PC-9 (cell line): Measurements from ENCODE around the gene OR2H2. TPM values are rescaled to one million over a fixed set of nuclear protein-coding genes. Genes with fewer than 3 reads are reported as not detected.

Experiments
- BruUV-seq: library from RNA; stranded (reverse); fragments of 400-500 nt; replicated peaks from 2 replicates; lab custom pipeline; 2021; lab: Mats Ljungman, UMichigan
- CTCF ChIA-PET: fragments of 300-600 bp; sonication (Branson Sonifier 250); formaldehyde crosslinking; loops from one replicate; lab custom pipeline; 2022; ENCODE audit warnings: antibody characterized with exemption; lab: Charles Lee
- POLR2A ChIA-PET: fragments of 300-600 bp; sonication (Branson Sonifier 250); formaldehyde crosslinking; loops from one replicate; lab custom pipeline; 2022; ENCODE audit warnings: antibody characterized with exemption; ENCODE audit not compliant: unreplicated experiment; lab: Charles Lee
- DNase-seq, 2 experiments: peaks; one replicate each; pipeline versions ENCODE4 v3.0.0 to v3.0.0-alpha.2; 2015 to 2022; ENCODE audit warnings: mixed read lengths in 1 of 2
- H2AFZ ChIP-seq: fragments of 200-600 bp; sonication (generic); 2 replicates; pipeline ENCODE4 v1.8.1; 2017; ENCODE audit warnings: antibody characterized with exemption
- H3F3A ChIP-seq: fragments of 200-600 bp; sonication (generic); 2 replicates; pipeline ENCODE4 v1.8.1; 2017; ENCODE audit warnings: antibody characterized with exemption, mild to moderate bottlenecking, low read depth; ENCODE audit not compliant: insufficient read depth
- H3K27ac ChIP-seq: fragments of 200-600 bp; sonication (generic); 2 replicates; pipeline ENCODE4 v1.6.1; 2016; ENCODE audit warnings: mixed run types
- H3K27me3 ChIP-seq: fragments of 200-600 bp; sonication (generic); 2 replicates; pipeline ENCODE4 v1.6.1; 2016; ENCODE audit warnings: low read depth, mixed run types; ENCODE audit not compliant: insufficient read depth
- H3K36me3 ChIP-seq: fragments of 200-600 bp; sonication (generic); 2 replicates; pipeline ENCODE4 v1.6.1; 2016; ENCODE audit warnings: low read depth, mixed run types
- H3K4me1 ChIP-seq: fragments of 200-600 bp; sonication (generic); replicated peaks from 2 replicates; pipeline ENCODE4 v1.6.1; 2016; ENCODE audit warnings: mixed run types; ENCODE audit not compliant: insufficient read depth
- H3K4me2 ChIP-seq: fragments of 200-600 bp; sonication (generic); 2 replicates; pipeline ENCODE4 v1.6.1; 2017; ENCODE audit warnings: mixed run types
- H3K4me3 ChIP-seq: fragments of 200-600 bp; sonication (generic); 2 replicates; pipeline ENCODE4 v1.6.1; 2016; ENCODE audit warnings: mixed run types
- H3K79me2 ChIP-seq: fragments of 200-600 bp; sonication (generic); 2 replicates; pipeline ENCODE4 v1.6.1; 2017; ENCODE audit warnings: low read depth, mixed run types
- H3K9me2 ChIP-seq: fragments of 200-600 bp; sonication (generic); 2 replicates; pipeline ENCODE4 v1.8.1; 2017; ENCODE audit warnings: mild to moderate bottlenecking; ENCODE audit not compliant: insufficient read depth
- H3K9me3 ChIP-seq: fragments of 200-600 bp; sonication (generic); 2 replicates; pipeline ENCODE4 v1.8.1; 2016; ENCODE audit warnings: low read depth; ENCODE audit not compliant: insufficient read depth
- H4K20me1 ChIP-seq: fragments of 200-600 bp; sonication (generic); 2 replicates; pipeline ENCODE4 v1.8.1; 2017; ENCODE audit not compliant: insufficient read depth
- EZH2 ChIP-seq: fragments of 200-600 bp; sonication (generic); IDR thresholded peaks from 2 replicates; pipeline ENCODE4 v1.8.0; 2017; ENCODE audit warnings: antibody characterized with exemption, low read depth
- intact Hi-C: fragments of 100-400 bp; cut with micrococcal nuclease; formaldehyde crosslinking; loops from one replicate; pipeline ENCODE4 v1.10.0; 2022; ENCODE audit not compliant: unreplicated experiment
- total RNA-seq: library from RNA; stranded (reverse); gene quantifications from 2 replicates; pipeline ENCODE4 v1.2.3, GENCODE V29; 2021
- TF ChIP-seq, protein P1 (sequence below): fragments of 200-600 bp; sonication (generic); conservative IDR thresholded peaks from 2 replicates; pipeline ENCODE4 v1.6.1; 2017; ENCODE audit warnings: mixed run types, antibody characterized with exemption, mild to moderate bottlenecking, moderate library complexity

The OR2H2 gene
- total RNA-seq, 1 experiment from 2014 or later, result not detected

DNA sequence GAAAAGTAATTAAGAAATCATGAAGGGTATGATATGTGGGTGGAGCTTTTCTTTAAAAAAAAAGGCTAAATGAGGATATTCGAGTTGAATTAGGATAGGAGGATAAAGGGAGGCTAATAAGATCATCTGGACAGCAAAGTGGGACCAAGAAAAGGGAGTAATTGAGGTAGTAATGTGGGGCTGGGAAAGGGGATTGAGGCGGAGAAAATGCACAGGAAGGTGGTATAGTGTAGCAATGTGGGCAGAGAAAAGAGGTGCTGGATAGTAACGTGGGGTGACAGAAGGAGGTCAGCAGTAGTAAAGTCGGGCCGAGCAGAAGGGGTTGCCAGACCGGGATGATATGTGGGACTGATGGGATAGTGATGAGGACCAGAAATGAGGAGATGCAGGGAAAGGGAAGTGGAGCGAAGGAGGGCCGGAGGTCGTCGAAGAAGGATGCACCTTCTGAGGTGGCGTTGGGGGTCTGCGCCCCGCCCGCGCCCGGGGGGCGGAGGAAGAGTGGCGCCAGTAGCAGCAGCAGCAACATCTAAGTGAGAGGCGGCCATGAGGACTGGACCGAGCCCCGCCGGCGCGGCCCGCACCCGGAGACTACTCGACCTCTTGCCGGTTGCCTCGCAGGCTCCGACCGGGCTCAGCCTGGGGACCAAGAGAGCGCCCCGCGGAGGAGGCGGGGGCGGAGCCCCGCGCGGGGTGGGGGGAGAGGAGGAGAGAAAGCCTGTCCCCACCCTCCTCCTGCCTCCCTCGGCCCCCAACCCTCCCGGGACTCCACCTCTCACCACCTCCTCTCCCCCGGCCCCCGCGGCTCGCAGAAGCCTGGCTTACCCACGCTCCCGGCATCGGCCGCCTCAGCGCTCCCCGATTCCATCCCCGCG is 47.2 kb downstream of the OR2H2 start:
- H3K9me3 ChIP-seq, result no peaks in the 10 kb centered on the region
- TF ChIP-seq, protein P1, sequence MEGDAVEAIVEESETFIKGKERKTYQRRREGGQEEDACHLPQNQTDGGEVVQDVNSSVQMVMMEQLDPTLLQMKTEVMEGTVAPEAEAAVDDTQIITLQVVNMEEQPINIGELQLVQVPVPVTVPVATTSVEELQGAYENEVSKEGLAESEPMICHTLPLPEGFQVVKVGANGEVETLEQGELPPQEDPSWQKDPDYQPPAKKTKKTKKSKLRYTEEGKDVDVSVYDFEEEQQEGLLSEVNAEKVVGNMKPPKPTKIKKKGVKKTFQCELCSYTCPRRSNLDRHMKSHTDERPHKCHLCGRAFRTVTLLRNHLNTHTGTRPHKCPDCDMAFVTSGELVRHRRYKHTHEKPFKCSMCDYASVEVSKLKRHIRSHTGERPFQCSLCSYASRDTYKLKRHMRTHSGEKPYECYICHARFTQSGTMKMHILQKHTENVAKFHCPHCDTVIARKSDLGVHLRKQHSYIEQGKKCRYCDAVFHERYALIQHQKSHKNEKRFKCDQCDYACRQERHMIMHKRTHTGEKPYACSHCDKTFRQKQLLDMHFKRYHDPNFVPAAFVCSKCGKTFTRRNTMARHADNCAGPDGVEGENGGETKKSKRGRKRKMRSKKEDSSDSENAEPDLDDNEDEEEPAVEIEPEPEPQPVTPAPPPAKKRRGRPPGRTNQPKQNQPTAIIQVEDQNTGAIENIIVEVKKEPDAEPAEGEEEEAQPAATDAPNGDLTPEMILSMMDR, result no peak
- TF ChIP-seq EZH2, result no peak
- H3K27ac ChIP-seq, result no peak overlapping the region
- H4K20me1 ChIP-seq, result no peaks in the 10 kb centered on the region
- H3K4me1 ChIP-seq, result peaks cover 5% of the 10 kb centered on the region; the same call in 1 of the 2 replicates
- peaks cover 4% of the 10 kb centered on the region; the same call in 1 of the 2 replicates for H3F3A ChIP-seq
- H3K4me3 ChIP-seq, result peak overlapping the region; percentile 68
- no peaks in the 10 kb centered on the region for H3K36me3 ChIP-seq
- intact Hi-C loops, result no loop called here
- BruUV-seq, result no TSS peak
- no peaks in the 10 kb centered on the region for H3K27me3 ChIP-seq
- no peaks in the 10 kb centered on the region for H3K9me2 ChIP-seq
- peak overlapping the region; percentile 82 for H3K4me2 ChIP-seq
- DNase-seq, result peak in 1 of 2 experiments; percentile 77
- H3K79me2 ChIP-seq, result no peaks in the 10 kb centered on the region
- CTCF ChIA-PET, result interaction anchor here (0.6 to 1.3 kb wide), 4 partner anchors 15 to 644 kb away, joined by 4 to 9 read pairs (median 6); no protein-coding TSS in a partner anchor
- POLR2A ChIA-PET, result interaction anchor here (0.5 to 0.7 kb wide), 7 partner anchors 34 to 1865 kb away, joined by 3 to 8 read pairs (median 3); no protein-coding TSS in a partner anchor
- peak overlapping the region; percentile 79; the same call in 1 of the 2 replicates for H2AFZ ChIP-seq

DNA sequence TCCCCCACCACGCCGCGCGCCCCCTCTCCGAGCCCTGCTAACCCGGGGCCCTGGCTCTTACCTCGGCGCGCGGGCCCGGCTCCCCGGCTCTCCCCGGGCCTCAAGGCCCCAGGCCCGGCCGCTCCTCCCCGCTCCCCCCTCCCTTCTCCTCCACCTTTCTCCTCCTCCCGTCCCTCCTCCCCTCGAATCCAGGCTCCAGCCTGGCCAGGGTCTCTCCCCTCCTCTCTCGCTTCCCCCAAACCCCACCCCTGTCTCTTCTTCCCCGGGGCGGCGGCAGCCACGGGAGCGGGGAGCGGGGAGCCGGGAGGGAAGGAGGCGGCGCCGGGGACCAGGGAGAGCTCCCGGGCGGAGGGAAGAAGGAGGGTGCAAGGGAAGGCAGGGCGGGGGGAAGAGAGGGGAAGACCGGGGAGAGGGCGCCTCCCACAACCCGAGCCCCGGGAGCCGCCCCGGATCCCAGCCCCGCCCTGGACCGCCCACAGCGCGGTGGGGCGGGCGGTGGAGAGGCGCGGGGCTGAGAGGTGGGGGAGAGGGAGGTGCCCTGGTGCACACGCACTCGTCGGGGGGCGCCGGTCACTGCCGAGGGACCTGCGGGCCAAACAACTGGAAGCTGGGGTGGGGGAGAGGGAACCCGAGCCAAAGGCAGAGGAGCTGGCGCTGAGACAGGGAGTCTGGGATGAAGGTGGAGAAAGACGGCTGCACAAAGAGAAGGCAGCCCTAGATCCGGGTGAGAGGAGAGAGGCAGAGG is 48.0 kb downstream of the OR2H2 start, which contains the start of gene GABBR1:
Gene GABBR1, minus strand, starts transcription at position 395 of the 745 bp plus-strand sequence. CDS start 798 bp downstream, outside the sequence.
- no peaks in the 10 kb centered on the region for H4K20me1 ChIP-seq
- H3K79me2 ChIP-seq, result no peaks in the 10 kb centered on the region
- H2AFZ ChIP-seq, result peak within 1 kb of the TSS; percentile 79
- POLR2A ChIA-PET, result interaction anchor here (0.5 to 0.8 kb wide), 11 partner anchors 15 to 1864 kb away, joined by 3 to 21 read pairs (median 7); no protein-coding TSS in a partner anchor
- H3F3A ChIP-seq, result peaks cover 4% of the 10 kb centered on the region; the same call in 1 of the 2 replicates
- H3K9me2 ChIP-seq, result no peaks in the 10 kb centered on the region
- H3K27me3 ChIP-seq, result no peaks in the 10 kb centered on the region
- no TSS peak for BruUV-seq
- H3K36me3 ChIP-seq, result no peaks in the 10 kb centered on the region
- CTCF ChIA-PET, result interaction anchor here (0.6 to 1.3 kb wide), 5 partner anchors 14 to 325 kb away, joined by 3 to 9 read pairs (median 4); no protein-coding TSS in a partner anchor
- DNase-seq, result peak; percentile 65 to 93
- intact Hi-C loops, result no loop called here
- no peak within 1 kb of the TSS for H3K27ac ChIP-seq
- peak within 1 kb of the TSS; percentile 82 for H3K4me2 ChIP-seq
- no peaks in the 10 kb centered on the region for H3K9me3 ChIP-seq
- H3K4me1 ChIP-seq, result peaks cover 5% of the 10 kb centered on the region; the same call in 1 of the 2 replicates
- TF ChIP-seq EZH2, result no peak
- TF ChIP-seq, protein P1, result no peak
- H3K4me3 ChIP-seq, result peak within 1 kb of the TSS; percentile 68

GRCh38 chr6:29633534-29633905 is 48.6 kb downstream of the OR2H2 start:
- no peaks in the 10 kb centered on the region for H3K27me3 ChIP-seq
- H3K36me3 ChIP-seq, result no peaks in the 10 kb centered on the region
- H3K9me2 ChIP-seq, result no peaks in the 10 kb centered on the region
- H3F3A ChIP-seq, result peaks cover 4% of the 10 kb centered on the region; the same call in 1 of the 2 replicates
- ChIA-PET POLR2A (interaction anchor here (0.5 to 0.8 kb wide), 5 partner anchors 14 to 905 kb away, joined by 3 to 21 read pairs (median 11); no protein-coding TSS in a partner anchor), CTCF (interaction anchor here (0.8 to 1.3 kb wide), 3 partner anchors 15 to 21 kb away, joined by 3 to 9 read pairs (median 6); no protein-coding TSS in a partner anchor)
- H4K20me1 ChIP-seq, result no peaks in the 10 kb centered on the region
- H3K4me2 ChIP-seq, result peak overlapping the region; percentile 82
- intact Hi-C loops, result no loop called here
- BruUV-seq, result no TSS peak
- H2AFZ ChIP-seq, result peak overlapping the region; percentile 79
- no peak overlapping the region for H3K27ac ChIP-seq
- H3K9me3 ChIP-seq, result no peaks in the 10 kb centered on the region
- no peak for DNase-seq
- TF ChIP-seq, protein P1, result no peak
- no peak for TF ChIP-seq EZH2
- no peaks in the 10 kb centered on the region for H3K79me2 ChIP-seq
- peaks cover 5% of the 10 kb centered on the region; the same call in 1 of the 2 replicates for H3K4me1 ChIP-seq
- peak overlapping the region; percentile 68 for H3K4me3 ChIP-seq
